Activated CD4-positive, alpha-beta T cell treated with anti-CD3 and anti-CD28 coated beads, Interleukin-2, amount 50 U/mL, for 48 hours (primary cell): Measurements from ENCODE around the gene CITED2.
"Not testable (repeated sequence)": the region's sequence is repeated elsewhere in the genome, so short reads cannot be mapped to it uniquely, and the experiment has no call there.

Experiments used
- DNase-seq, 2 experiments: peaks; one replicate each; pipeline ENCODE4 v3.0.0-alpha.2; 2020

Gene CITED2

GRCh38 chr6:139374357-139375225, at the start of gene CITED2:
CITED2 (minus strand) TSS chr6:139374648; CDS start chr6:139373944, 704 bp downstream.
- DNase-seq: peak; percentile 92

- DNase-seq: no peak
Observed at GRCh38 chr6:139423037-139423703, 48.7 kb upstream of the CITED2 start.

- no peak for DNase-seq
Observed at GRCh38 chr6:139422105-139423036, 47.9 kb upstream of the CITED2 start.

- DNase-seq: no peak
Observed at GRCh38 chr6:139418481-139419132, 44.2 kb upstream of the CITED2 start.

- DNase-seq: no peak
Observed at GRCh38 chr6:139416146-139416545, 41.7 kb upstream of the CITED2 start.

GRCh38 chr6:139415365-139415764, 40.9 kb upstream of the CITED2 start:
- no peak for DNase-seq

GRCh38 chr6:139412103-139412502, 37.7 kb upstream of the CITED2 start:
- not testable (repeated sequence) for DNase-seq

GRCh38 chr6:139409026-139409425, 34.6 kb upstream of the CITED2 start:
- no peak for DNase-seq

GRCh38 chr6:139407718-139408222, 33.3 kb upstream of the CITED2 start:
- DNase-seq: no peak

- no peak for DNase-seq
Observed at GRCh38 chr6:139406577-139407343, 32.3 kb upstream of the CITED2 start.

GRCh38 chr6:139402876-139403386, 28.5 kb upstream of the CITED2 start:
- no peak for DNase-seq

GRCh38 chr6:139398658-139399057, 24.2 kb upstream of the CITED2 start:
- no peak for DNase-seq

- no peak for DNase-seq
Observed at GRCh38 chr6:139395891-139396301, 21.4 kb upstream of the CITED2 start.

GRCh38 chr6:139395371-139395770, 20.9 kb upstream of the CITED2 start:
- DNase-seq: no peak

- no peak for DNase-seq
Observed at GRCh38 chr6:139394027-139394649, 19.7 kb upstream of the CITED2 start.

- DNase-seq: no peak
Observed at GRCh38 chr6:139392794-139393193, 18.3 kb upstream of the CITED2 start.

GRCh38 chr6:139391709-139392108, 17.3 kb upstream of the CITED2 start:
- no peak for DNase-seq

- DNase-seq: no peak
Observed at GRCh38 chr6:139390447-139390846, 16.0 kb upstream of the CITED2 start.

GRCh38 chr6:139388384-139388783, 13.9 kb upstream of the CITED2 start:
- DNase-seq: no peak

GRCh38 chr6:139386404-139386803, 12.0 kb upstream of the CITED2 start:
- no peak for DNase-seq
